Right lobe of liver (tissue), 4 donors: ENCODE data around the gene MTHFD1L.

ENCODE experiments used
- POLR2A ChIP-seq: fragments of 450-650 bp; IDR thresholded peaks from one replicate; pipeline ENCODE4 v1.6.1; 2017; ENCODE audit warnings: antibody characterized with exemption, mild to moderate bottlenecking
- TF ChIP-seq, protein P1 (sequence below), 4 donors: fragments of 200-600 bp in 3 of 4; fragments of 450-650 bp in 1 of 4; IDR thresholded peaks; one replicate each; pipeline versions ENCODE4 v1.5.1 to v1.8.0; 2016 to 2022; ENCODE audit warnings: antibody characterized with exemption in 4 of 4, mild to moderate bottlenecking in 2 of 4
- donor health status: DM: no; HTN: no; CAD: no.
- donor health status: DM: no; HTN: no; CAD: no.
- donor health status: DM: no; HTN: yes; CAD: no.

DNA sequence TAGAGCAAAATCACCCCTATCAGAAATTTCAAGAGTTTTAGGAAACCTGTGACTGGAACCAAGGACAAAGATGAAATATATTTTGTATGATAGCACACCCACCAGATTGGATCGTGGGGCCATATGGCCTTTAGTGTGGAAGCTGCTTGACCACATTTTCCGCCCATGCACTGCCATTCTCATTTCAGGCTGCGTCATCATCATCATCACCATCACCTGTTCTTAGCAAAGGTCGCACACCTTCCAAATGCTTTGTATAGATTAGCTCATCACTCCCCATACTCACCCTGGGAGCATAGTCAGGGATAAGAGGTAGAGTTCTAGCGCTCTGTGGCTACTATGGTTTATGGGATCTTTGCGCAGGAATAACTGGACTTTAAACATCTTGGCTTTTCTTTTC lies 185.7 kb downstream of the MTHFD1L start:
- TF ChIP-seq, protein P1, sequence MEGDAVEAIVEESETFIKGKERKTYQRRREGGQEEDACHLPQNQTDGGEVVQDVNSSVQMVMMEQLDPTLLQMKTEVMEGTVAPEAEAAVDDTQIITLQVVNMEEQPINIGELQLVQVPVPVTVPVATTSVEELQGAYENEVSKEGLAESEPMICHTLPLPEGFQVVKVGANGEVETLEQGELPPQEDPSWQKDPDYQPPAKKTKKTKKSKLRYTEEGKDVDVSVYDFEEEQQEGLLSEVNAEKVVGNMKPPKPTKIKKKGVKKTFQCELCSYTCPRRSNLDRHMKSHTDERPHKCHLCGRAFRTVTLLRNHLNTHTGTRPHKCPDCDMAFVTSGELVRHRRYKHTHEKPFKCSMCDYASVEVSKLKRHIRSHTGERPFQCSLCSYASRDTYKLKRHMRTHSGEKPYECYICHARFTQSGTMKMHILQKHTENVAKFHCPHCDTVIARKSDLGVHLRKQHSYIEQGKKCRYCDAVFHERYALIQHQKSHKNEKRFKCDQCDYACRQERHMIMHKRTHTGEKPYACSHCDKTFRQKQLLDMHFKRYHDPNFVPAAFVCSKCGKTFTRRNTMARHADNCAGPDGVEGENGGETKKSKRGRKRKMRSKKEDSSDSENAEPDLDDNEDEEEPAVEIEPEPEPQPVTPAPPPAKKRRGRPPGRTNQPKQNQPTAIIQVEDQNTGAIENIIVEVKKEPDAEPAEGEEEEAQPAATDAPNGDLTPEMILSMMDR (IDR thresholded peaks at IDR 0.05) = no peak
- TF ChIP-seq POLR2A = no peak
